PC-9 (cell line): ENCODE results near the gene NEK8. TPM values are rescaled to one million over a fixed set of nuclear protein-coding genes. Genes with fewer than 3 reads are reported as not detected.

ENCODE experiments used
- BruUV-seq: library from RNA; stranded (reverse); fragments of 400-500 nt; replicated peaks from 2 replicates; lab custom pipeline; 2021; lab: Mats Ljungman, UMichigan
- CTCF ChIA-PET: fragments of 300-600 bp; sonication (Branson Sonifier 250); formaldehyde crosslinking; loops from one replicate; lab custom pipeline; 2022; ENCODE audit warnings: antibody characterized with exemption; lab: Charles Lee
- POLR2A ChIA-PET: fragments of 300-600 bp; sonication (Branson Sonifier 250); formaldehyde crosslinking; loops from one replicate; lab custom pipeline; 2022; ENCODE audit warnings: antibody characterized with exemption; ENCODE audit not compliant: unreplicated experiment; lab: Charles Lee
- DNase-seq, 2 experiments: peaks; one replicate each; pipeline versions ENCODE4 v3.0.0 to v3.0.0-alpha.2; 2015 to 2022; ENCODE audit warnings: mixed read lengths in 1 of 2
- H2AFZ ChIP-seq: fragments of 200-600 bp; sonication (generic); 2 replicates; pipeline ENCODE4 v1.8.1; 2017; ENCODE audit warnings: antibody characterized with exemption
- H3F3A ChIP-seq: fragments of 200-600 bp; sonication (generic); 2 replicates; pipeline ENCODE4 v1.8.1; 2017; ENCODE audit warnings: antibody characterized with exemption, mild to moderate bottlenecking, low read depth; ENCODE audit not compliant: insufficient read depth
- H3K27ac ChIP-seq: fragments of 200-600 bp; sonication (generic); 2 replicates; pipeline ENCODE4 v1.6.1; 2016; ENCODE audit warnings: mixed run types
- H3K27me3 ChIP-seq: fragments of 200-600 bp; sonication (generic); 2 replicates; pipeline ENCODE4 v1.6.1; 2016; ENCODE audit warnings: low read depth, mixed run types; ENCODE audit not compliant: insufficient read depth
- H3K36me3 ChIP-seq: fragments of 200-600 bp; sonication (generic); 2 replicates; pipeline ENCODE4 v1.6.1; 2016; ENCODE audit warnings: low read depth, mixed run types
- H3K4me1 ChIP-seq: fragments of 200-600 bp; sonication (generic); replicated peaks from 2 replicates; pipeline ENCODE4 v1.6.1; 2016; ENCODE audit warnings: mixed run types; ENCODE audit not compliant: insufficient read depth
- H3K4me2 ChIP-seq: fragments of 200-600 bp; sonication (generic); 2 replicates; pipeline ENCODE4 v1.6.1; 2017; ENCODE audit warnings: mixed run types
- H3K4me3 ChIP-seq: fragments of 200-600 bp; sonication (generic); 2 replicates; pipeline ENCODE4 v1.6.1; 2016; ENCODE audit warnings: mixed run types
- H3K79me2 ChIP-seq: fragments of 200-600 bp; sonication (generic); 2 replicates; pipeline ENCODE4 v1.6.1; 2017; ENCODE audit warnings: low read depth, mixed run types
- H3K9me2 ChIP-seq: fragments of 200-600 bp; sonication (generic); 2 replicates; pipeline ENCODE4 v1.8.1; 2017; ENCODE audit warnings: mild to moderate bottlenecking; ENCODE audit not compliant: insufficient read depth
- H3K9me3 ChIP-seq: fragments of 200-600 bp; sonication (generic); 2 replicates; pipeline ENCODE4 v1.8.1; 2016; ENCODE audit warnings: low read depth; ENCODE audit not compliant: insufficient read depth
- H4K20me1 ChIP-seq: fragments of 200-600 bp; sonication (generic); 2 replicates; pipeline ENCODE4 v1.8.1; 2017; ENCODE audit not compliant: insufficient read depth
- CTCF ChIP-seq: fragments of 200-600 bp; sonication (generic); conservative IDR thresholded peaks from 2 replicates; pipeline ENCODE4 v1.6.1; 2017; ENCODE audit warnings: mixed run types, antibody characterized with exemption, mild to moderate bottlenecking, moderate library complexity
- EZH2 ChIP-seq: fragments of 200-600 bp; sonication (generic); IDR thresholded peaks from 2 replicates; pipeline ENCODE4 v1.8.0; 2017; ENCODE audit warnings: antibody characterized with exemption, low read depth
- intact Hi-C: fragments of 100-400 bp; cut with micrococcal nuclease; formaldehyde crosslinking; loops from one replicate; pipeline ENCODE4 v1.10.0; 2022; ENCODE audit not compliant: unreplicated experiment
- total RNA-seq: library from RNA; stranded (reverse); gene quantifications from 2 replicates; pipeline ENCODE4 v1.2.3, GENCODE V29; 2021

Gene NEK8
- total RNA-seq, 1 experiment from 2014 or later: 12.1 TPM

GRCh38 chr17:28758411-28759121 lies 30.0 kb downstream of the NEK8 start:
- no peak overlapping the region for H3K4me2 ChIP-seq
- intact Hi-C loops: no loop called here
- peaks cover 48% of the 10 kb centered on the region for H3F3A ChIP-seq
- DNase-seq: no peak
- TF ChIP-seq EZH2 (no peak), CTCF (no peak)
- peaks cover 9% of the 10 kb centered on the region for H3K79me2 ChIP-seq
- no peaks in the 10 kb centered on the region for H3K27me3 ChIP-seq
- ChIA-PET CTCF (no interaction called here), POLR2A (no interaction called here)
- no peak overlapping the region for H3K4me3 ChIP-seq
- H3K27ac ChIP-seq: no peak overlapping the region
- no TSS peak for BruUV-seq
- peaks cover 15% of the 10 kb centered on the region for H3K4me1 ChIP-seq
- H3K9me2 ChIP-seq: no peaks in the 10 kb centered on the region
- peaks cover 16% of the 10 kb centered on the region; the same call in 1 of the 2 replicates for H4K20me1 ChIP-seq
- H3K36me3 ChIP-seq: no peaks in the 10 kb centered on the region
- no peak overlapping the region for H2AFZ ChIP-seq
- no peaks in the 10 kb centered on the region for H3K9me3 ChIP-seq

GRCh38 chr17:28759256-28759865 lies 30.8 kb downstream of the NEK8 start:
- H2AFZ ChIP-seq: no peak overlapping the region
- CTCF ChIA-PET: no interaction called here
- POLR2A ChIA-PET: no interaction called here

More at GRCh38 chr17:28759256-28759865, 30.8 kb downstream of the NEK8 start:
- DNase-seq: no peak
- H3K9me3 ChIP-seq: no peaks in the 10 kb centered on the region
- no TSS peak for BruUV-seq
- no peaks in the 10 kb centered on the region for H3K9me2 ChIP-seq
- no peaks in the 10 kb centered on the region for H3K27me3 ChIP-seq
- peaks cover 9% of the 10 kb centered on the region for H3K79me2 ChIP-seq
- intact Hi-C loops: no loop called here
- TF ChIP-seq CTCF: no peak
- TF ChIP-seq EZH2: no peak
- peaks cover 51% of the 10 kb centered on the region for H3F3A ChIP-seq
- no peak overlapping the region for H3K4me3 ChIP-seq
- H4K20me1 ChIP-seq: peaks cover 16% of the 10 kb centered on the region; the same call in 1 of the 2 replicates
- H3K36me3 ChIP-seq: no peaks in the 10 kb centered on the region
- H3K4me1 ChIP-seq: peaks cover 15% of the 10 kb centered on the region
- H3K27ac ChIP-seq: no peak overlapping the region
- H3K4me2 ChIP-seq: no peak overlapping the region
